ENCODE data around the gene CNTNAP2. TPM values are rescaled to one million over a fixed set of nuclear protein-coding genes. Genes with fewer than 3 reads are reported as not detected.

Gene CNTNAP2
- polyA plus RNA-seq, 1 experiment, result not detected

GRCh38 chr7:147008530-147008929 lies 891.9 kb downstream of the CNTNAP2 start:
- CTCF ChIA-PET, result no interaction called here
- POLR2A ChIA-PET, result no interaction called here
- TF ChIP-seq CTCF (IDR thresholded peaks at IDR 0.05; ENCODE audit: insufficient read depth, low read depth, low read length), result no peak
- H3K4me3 ChIP-seq (ENCODE audit: low read depth, low read length), result no peak overlapping the region
- no peak for DNase-seq (ENCODE audit: low read depth)
- H3K36me3 ChIP-seq (ENCODE audit: control insufficient read depth, insufficient read depth, low read length), result no peaks in the 10 kb centered on the region
- no peaks in the 10 kb centered on the region for H3K27me3 ChIP-seq (ENCODE audit: control insufficient read depth, insufficient read depth, low read length)

- Histone ChIP-seq H3K36me3 (ENCODE audit: control insufficient read depth, insufficient read depth, low read length) (no peaks in the 10 kb centered on the region), H3K27me3 (ENCODE audit: control insufficient read depth, insufficient read depth, low read length) (no peaks in the 10 kb centered on the region), H3K4me3 (ENCODE audit: low read depth, low read length) (no peak overlapping the region)
- ChIA-PET POLR2A (no interaction called here), CTCF (no interaction called here)
- no peak for DNase-seq (ENCODE audit: low read depth)
- TF ChIP-seq CTCF (IDR thresholded peaks at IDR 0.05; ENCODE audit: insufficient read depth, low read depth, low read length), result no peak
These were observed 896.1 kb downstream of the CNTNAP2 start for GRCh38 chr7:147012666-147013065.

- ChIA-PET CTCF (no interaction called here), POLR2A (no interaction called here)
- TF ChIP-seq CTCF (IDR thresholded peaks at IDR 0.05; ENCODE audit: insufficient read depth, low read depth, low read length), result no peak
- H3K36me3 ChIP-seq (ENCODE audit: control insufficient read depth, insufficient read depth, low read length), result no peaks in the 10 kb centered on the region
- H3K27me3 ChIP-seq (ENCODE audit: control insufficient read depth, insufficient read depth, low read length), result no peaks in the 10 kb centered on the region
- no peak overlapping the region for H3K4me3 ChIP-seq (ENCODE audit: low read depth, low read length)
- no peak for DNase-seq (ENCODE audit: low read depth)
These were observed 897.2 kb downstream of the CNTNAP2 start for GRCh38 chr7:147013825-147014224.

- CTCF ChIA-PET, result no interaction called here
- no peak for DNase-seq (ENCODE audit: low read depth)
- no peak overlapping the region for H3K4me3 ChIP-seq (ENCODE audit: low read depth, low read length)
- POLR2A ChIA-PET, result no interaction called here
- no peaks in the 10 kb centered on the region for H3K36me3 ChIP-seq (ENCODE audit: control insufficient read depth, insufficient read depth, low read length)
- no peaks in the 10 kb centered on the region for H3K27me3 ChIP-seq (ENCODE audit: control insufficient read depth, insufficient read depth, low read length)
- TF ChIP-seq CTCF (IDR thresholded peaks at IDR 0.05; ENCODE audit: insufficient read depth, low read depth, low read length), result no peak
These were observed 897.8 kb downstream of the CNTNAP2 start for GRCh38 chr7:147014286-147014955.

- ChIA-PET POLR2A (no interaction called here), CTCF (no interaction called here)
- no peak overlapping the region for H3K4me3 ChIP-seq (ENCODE audit: low read depth, low read length)
- H3K27me3 ChIP-seq (ENCODE audit: control insufficient read depth, insufficient read depth, low read length), result no peaks in the 10 kb centered on the region
- DNase-seq (ENCODE audit: low read depth), result no peak
- H3K36me3 ChIP-seq (ENCODE audit: control insufficient read depth, insufficient read depth, low read length), result no peaks in the 10 kb centered on the region
- TF ChIP-seq CTCF (IDR thresholded peaks at IDR 0.05; ENCODE audit: insufficient read depth, low read depth, low read length), result no peak
These were observed 899.4 kb downstream of the CNTNAP2 start for GRCh38 chr7:147015999-147016398.

Data from BJ (cell line).